Activated CD4-positive, alpha-beta T cell treated with anti-CD3 and anti-CD28 coated beads, Interleukin-2, amount 50 U/mL, for 16 hours (primary cell): Measurements from ENCODE around the gene SAMD8.
A peak's percentile ranks its signal among the peaks of the same experiment; 100 is the strongest.
"Not testable (repeated sequence)": the region's sequence is repeated elsewhere in the genome, so short reads cannot be mapped to it uniquely, and the experiment has no call there.

Experiments used
- DNase-seq: peaks from one replicate; pipeline ENCODE4 v3.0.0-alpha.2; 2020

SAMD8 gene

DNA sequence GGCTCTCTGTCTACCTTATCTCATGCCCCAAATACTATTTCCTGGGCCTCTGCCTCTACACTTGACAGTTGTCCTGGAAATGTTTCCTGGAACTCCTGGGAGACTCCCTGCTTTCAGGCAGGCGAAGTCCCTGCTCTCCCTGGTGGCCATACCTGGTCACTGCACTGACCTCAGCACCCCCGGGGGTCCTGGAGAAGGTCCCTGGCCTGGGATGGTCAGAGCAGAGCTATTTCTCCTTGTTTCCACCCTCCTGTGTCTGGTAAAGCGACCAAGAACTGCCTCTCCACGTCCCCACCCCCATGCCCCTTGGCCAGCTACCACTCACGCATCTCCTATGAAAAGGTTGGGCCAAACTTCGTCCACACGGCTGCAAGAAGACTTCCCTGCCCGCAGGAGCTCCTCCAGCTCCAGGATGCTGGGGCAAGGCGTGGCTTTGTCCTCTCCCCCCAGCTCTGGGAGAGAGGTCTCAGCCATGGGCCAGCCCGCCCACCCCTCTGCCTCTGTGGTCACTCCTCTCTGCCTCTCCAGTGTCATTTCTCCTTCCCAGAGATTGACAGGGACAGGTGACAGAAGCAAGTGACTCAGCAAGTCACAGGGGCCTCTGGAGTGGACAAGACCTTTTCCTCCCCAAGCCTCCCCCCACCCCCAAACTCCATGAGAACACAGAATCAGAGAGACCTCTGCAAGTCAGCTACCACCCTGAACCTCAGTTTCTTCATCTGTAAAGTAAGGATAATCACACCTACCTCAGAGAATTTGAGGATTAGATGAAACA is 2.6 kb upstream of the SAMD8 start:
- no peak for DNase-seq

- no peak for DNase-seq
Observed at GRCh38 chr10:75109459-75109778, 2.0 kb upstream of the SAMD8 start.

DNA sequence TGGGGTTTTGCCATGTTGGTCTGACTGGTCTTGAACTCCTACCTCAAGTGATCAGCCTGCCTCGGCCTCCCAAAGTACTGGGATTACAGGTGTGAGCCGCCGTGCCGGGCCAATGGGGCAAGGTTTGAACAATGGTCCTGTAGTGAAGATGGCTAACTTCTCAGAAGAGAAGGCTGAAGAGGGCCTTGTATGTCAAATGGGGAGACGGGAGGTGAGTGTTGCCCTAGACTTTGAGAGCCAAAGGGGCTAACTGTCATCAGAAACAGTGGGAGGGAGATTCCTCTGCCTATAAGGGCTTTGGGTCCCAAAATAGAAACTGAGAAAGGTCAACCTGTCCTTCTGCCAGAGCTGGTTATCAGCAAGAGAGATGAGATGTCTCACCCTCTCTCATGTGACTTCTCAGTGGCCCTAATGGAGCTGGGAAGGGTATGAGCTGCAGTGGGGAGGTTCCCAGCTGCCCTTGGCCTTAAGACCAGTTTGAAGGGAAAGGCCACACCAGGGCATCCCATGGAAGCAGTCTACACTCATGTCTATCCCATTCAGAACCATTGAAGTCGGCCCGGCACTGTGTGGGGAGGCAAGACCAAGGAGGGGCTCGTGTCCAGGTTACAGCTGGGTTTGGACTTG is 1.3 kb upstream of the SAMD8 start:
- DNase-seq: no peak

DNA sequence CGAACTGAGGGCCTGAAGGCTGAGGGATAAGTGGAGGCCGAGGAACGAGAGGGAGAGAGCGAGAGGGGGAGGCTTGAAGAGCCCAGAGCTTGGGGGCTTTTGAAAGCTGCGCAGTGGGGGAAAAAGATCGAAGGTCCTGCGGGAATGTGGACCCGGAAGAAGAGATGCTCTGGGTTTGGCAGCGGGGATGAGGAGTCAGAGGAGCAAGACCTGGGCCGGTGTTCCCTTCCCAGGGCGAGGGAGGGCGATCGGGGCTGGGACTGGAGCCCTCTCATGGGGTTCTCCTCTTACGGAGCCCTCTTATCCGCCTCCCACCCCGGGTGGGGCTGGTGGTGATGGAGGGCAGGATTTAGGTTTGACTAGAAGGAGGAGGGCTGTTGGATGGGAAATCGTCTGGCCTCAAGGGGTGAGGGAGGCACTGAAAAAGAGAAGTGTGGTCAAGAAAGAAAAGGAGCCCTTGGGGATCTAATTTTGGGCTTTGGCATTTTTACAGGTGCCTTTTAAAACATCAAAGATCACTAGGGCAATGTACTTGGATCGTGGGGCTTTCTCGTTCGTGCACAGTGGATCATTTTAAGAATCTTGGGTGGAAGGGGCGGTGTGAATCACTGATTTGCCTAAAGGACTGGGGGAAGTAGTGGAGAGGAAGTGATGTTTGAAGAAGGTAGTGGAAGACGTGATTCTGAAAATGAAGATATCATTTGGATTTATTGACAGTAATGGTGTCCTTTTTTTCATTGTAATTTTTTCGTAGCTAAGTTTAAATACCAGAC is 637 bp downstream of the SAMD8 start:
- DNase-seq: peak; percentile 54

- DNase-seq: no peak
Observed at GRCh38 chr10:75115137-75115536, 3.7 kb downstream of the SAMD8 start.

DNA sequence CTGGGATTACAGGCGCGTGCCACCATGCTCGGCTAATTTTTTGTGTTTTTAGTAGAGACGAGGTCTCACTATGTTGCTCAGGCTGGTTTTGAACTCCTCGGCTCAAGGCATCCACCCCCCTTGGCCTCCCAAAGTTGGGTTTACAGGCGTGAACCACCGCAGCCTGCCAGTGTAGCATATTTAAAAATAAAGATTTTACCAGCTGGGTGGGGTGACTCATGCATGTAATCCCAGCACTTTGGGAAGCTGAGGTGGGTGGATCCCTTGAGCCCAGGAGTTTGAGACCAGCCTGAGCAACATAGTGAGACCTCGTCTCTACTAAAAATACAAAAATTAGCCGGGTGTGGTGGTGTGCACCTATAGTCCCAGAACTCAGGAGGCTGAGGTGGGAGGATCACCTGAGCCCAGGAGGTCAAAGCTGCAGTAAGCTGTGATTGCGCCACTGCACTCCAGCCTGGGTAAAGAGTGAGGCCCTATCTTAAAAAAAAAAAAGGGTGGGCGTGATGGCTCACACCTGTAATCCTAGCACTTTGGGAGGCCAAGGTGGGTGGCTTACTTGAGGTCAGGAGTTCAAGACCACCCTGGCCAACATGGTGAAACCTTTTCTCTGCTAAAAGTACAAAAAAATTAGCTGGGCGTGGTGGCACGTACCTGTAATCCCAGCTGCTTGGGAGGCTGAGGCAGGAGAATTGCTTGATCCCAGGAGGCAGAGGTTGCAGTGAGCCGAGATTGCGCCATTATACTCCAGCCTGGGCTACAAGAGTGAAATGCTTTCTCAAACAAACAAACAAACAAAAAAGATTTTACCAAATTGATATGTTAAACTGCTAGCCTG is 5.7 kb downstream of the SAMD8 start:
- not testable (repeated sequence) for DNase-seq

DNA sequence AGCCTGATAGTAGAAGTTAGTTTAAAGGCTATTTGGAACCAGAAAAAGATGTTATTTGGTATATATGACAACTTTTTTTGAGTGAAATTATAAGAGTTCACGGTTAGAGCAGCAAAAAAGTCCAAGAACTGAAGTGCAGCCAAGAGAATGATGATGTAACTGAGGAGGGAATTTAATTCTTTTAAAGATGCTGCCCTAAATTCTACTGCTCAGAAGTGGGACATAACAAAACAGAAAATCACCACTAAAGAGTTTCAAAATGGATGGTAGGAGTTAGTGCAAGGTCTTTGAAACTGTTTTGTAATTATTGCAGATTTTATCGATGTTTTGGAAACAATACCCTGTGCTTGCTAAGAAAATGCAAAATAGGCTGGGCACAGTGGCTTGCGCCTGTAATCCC is 6.5 kb downstream of the SAMD8 start:
- DNase-seq: peak; percentile 12

GRCh38 chr10:75119444-75120066 is 8.1 kb downstream of the SAMD8 start:
- not testable (repeated sequence) for DNase-seq

GRCh38 chr10:75121322-75121721 is 9.9 kb downstream of the SAMD8 start:
- DNase-seq: no peak

DNA sequence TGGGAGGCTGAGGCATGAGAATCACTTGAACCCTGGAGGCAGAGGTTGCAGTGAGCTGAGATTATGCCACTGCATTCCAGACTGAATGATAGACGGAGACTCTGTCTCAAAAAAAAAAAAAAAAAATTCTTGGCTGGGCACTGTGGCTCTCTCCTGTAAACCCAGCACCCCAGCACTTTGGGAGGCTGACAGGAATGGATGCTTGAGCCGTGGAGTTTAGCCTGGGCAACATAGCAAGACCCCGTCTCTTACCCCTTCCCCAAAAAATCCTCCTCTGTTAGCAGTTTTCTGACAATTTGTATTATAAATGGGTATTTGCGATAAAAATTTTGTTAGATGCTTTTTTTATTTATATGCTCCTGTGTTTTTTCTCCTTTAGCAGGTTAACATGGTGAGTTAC is 11.0 kb downstream of the SAMD8 start:
- DNase-seq: no peak

DNA sequence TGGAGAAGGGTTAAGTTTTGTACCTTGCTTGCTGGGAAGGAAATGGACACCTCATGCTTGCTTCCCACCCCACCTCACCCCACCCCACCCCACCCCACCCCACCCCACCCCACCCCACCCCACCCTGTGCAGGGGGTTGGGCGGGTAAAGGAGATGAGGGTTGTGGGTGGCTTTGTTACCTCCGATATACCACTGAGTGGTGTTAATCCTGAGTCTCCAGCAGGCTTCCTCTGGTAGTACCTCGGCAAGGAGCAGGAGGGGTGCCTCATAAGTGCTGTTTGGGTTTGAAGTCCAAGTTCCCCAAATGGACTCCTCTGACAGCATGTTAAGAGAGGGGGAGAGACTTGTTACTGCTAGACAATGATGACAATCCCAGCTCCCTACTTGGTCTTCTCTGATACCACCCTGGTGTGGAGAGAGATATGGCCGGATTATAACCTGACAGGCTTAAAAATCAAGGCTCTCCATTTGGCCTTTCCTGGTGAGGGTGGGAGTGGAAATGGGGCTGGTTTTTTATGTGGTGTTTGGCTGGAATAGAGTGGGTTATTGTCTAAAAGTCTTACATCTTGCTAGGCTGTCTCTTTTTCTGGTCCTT is 11.7 kb downstream of the SAMD8 start:
- DNase-seq: no peak

GRCh38 chr10:75126277-75126676 is 14.8 kb downstream of the SAMD8 start:
- no peak for DNase-seq

DNA sequence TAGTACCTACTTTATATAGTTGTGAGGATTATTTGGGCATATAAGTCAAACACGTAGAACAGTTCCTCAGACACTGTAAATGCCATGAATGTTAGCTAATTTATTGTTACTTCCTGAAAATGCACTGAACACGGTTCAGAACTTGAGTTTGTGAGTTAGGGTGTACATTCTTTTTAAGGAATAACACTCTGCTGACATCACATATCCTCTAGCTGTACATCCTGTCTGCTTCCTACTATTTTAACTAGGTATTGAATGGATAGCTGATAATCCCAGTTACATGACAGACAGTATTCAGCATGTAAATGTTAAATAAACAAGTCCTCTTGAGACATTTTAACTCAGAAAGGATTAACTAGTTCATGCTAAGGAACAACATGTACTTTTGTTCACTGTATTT is 16.0 kb downstream of the SAMD8 start:
- DNase-seq: no peak

DNA sequence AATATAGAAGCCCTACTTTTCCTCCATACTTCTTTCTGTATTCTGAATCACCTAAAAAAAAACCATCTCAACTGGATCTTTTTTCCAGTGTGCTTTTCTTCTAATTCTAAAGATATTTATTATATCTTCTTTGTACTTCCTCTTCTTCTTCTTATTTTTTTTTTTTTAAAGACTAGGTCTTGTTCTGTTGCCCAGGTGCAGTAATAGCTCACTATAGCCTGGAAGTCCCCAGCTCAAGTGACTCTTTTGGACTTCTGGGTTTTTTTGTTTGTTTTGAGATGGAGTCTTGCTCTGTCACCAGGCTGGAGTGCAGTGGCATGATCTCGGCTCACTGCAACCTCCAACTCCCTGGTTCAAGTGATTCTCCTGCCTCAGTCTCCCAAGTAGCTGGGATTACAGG is 17.5 kb downstream of the SAMD8 start:
- DNase-seq: not testable (repeated sequence)

- no peak for DNase-seq
Observed at GRCh38 chr10:75129537-75129936, 18.1 kb downstream of the SAMD8 start.

DNA sequence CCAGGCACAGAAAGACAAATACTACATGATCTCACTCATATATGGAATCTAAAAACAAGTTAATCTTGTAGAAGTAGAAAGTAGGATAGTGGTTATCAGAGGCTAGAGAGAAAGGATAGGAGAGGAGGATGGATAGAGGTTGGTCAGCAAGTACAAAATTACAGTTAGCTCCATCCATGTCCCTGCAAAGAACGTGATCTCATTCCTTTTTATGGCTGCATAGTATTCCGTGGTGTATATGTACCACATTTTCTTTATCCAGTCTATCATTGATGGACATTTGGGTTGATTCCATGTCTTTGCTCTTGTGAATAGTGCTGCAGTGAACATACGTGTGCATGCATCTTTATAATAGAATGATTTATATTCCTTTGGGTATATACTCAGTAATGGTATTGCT is 22.2 kb downstream of the SAMD8 start:
- DNase-seq: not testable (repeated sequence)

DNA sequence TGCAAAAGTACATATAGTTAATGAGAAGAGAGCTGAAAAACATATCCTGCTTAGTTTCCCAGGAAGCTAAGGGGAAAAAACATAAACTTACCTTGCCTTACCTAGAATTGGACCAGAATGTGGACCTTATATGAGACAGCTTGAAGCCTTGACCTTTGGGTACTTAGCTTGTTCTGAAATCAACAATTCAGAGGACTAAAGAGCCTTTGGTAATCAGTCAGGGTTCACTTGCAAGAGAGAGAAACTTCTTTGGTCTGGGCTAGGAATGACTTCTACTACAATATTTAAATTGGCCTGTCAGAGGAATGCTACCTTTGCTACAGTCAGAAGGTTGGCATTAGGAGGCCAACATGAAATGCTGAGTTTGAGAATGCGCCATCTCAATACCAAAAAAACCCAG is 24.9 kb downstream of the SAMD8 start:
- DNase-seq: no peak

- DNase-seq: peak; percentile 57
Observed at GRCh38 chr10:75137533-75138438, 26.3 kb downstream of the SAMD8 start.

DNA sequence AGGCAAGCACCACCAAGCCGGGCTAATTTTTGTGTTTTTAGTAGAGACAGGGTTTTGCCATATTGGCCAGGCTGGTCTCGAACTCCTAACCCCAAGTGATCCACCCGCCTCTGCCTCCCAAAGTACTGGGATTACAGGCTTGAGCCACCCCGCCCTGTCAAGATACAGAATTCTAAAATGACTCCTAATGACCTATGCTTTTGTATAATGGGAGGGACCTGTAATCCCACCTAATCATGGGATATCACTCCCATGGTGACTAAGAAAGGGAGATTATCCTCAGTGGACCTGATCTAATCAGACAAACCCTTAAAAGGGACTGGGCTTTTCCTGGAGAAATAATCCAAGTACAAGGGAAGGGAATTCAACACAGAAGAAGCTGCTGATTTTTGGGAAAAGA is 28.8 kb downstream of the SAMD8 start:
- no peak for DNase-seq

GRCh38 chr10:75143353-75143752 is 31.9 kb downstream of the SAMD8 start:
- no peak for DNase-seq

GRCh38 chr10:75145590-75145989 is 34.1 kb downstream of the SAMD8 start:
- DNase-seq: no peak
